Spleen (tissue), 11 donors: ENCODE results near the gene NRXN3. TPM values are rescaled to one million over a fixed set of nuclear protein-coding genes. Genes with fewer than 3 reads are reported as not detected.

Source experiments
- DNase-seq: peaks from one replicate; pipeline ENCODE4 v3.0.0-alpha.2; 2020
- H3K27ac ChIP-seq, 8 donors: fragments of 200-600 bp; sonication (generic) in 7 of 8; 1 replicate in 4 of 8; 2 replicates in 4 of 8; pipeline versions ENCODE4 v1.5.0 to v1.8.0; 2016 to 2021; ENCODE audit warnings: inconsistent platforms in 4 of 8, mild to moderate bottlenecking in 4 of 8, moderate library complexity in 1 of 8
- H3K27me3 ChIP-seq, 7 donors: fragments of 200-600 bp; sonication (generic) in 6 of 7; replicated peaks in 1 of 7; 1 replicate in 4 of 7; 2 replicates in 3 of 7; pipeline versions ENCODE4 v1.5.0 to v1.8.0; 2016 to 2021; ENCODE audit warnings: inconsistent platforms in 3 of 7, mild to moderate bottlenecking in 1 of 7
- H3K36me3 ChIP-seq, 6 donors: fragments of 200-600 bp; sonication (generic) in 5 of 6; 1 replicate in 4 of 6; 2 replicates in 2 of 6; pipeline versions ENCODE4 v1.5.0 to v1.8.0; 2016 to 2021; ENCODE audit warnings: inconsistent platforms in 2 of 6
- H3K4me1 ChIP-seq, 6 donors: fragments of 200-600 bp; sonication (generic) in 5 of 6; 1 replicate in 3 of 6; 2 replicates in 3 of 6; pipeline versions ENCODE4 v1.5.0 to v1.8.0; 2016 to 2021; ENCODE audit warnings: inconsistent platforms in 3 of 6
- H3K4me3 ChIP-seq, 8 donors: fragments of 200-600 bp; sonication (generic) in 7 of 8; 1 replicate in 4 of 8; 2 replicates in 4 of 8; pipeline versions ENCODE4 v1.5.0 to v1.8.0; 2016 to 2021; ENCODE audit warnings: inconsistent platforms in 4 of 8, mild to moderate bottlenecking in 4 of 8, moderate library complexity in 2 of 8
- H3K9me3 ChIP-seq, 8 donors: fragments of 200-600 bp; sonication (generic) in 7 of 8; 1 replicate in 4 of 8; 2 replicates in 4 of 8; pipeline versions ENCODE4 v1.5.0 to v1.8.0; 2016 to 2021; ENCODE audit warnings: inconsistent platforms in 4 of 8
- POLR2A ChIP-seq, 3 donors: fragments of 450-650 bp; IDR thresholded peaks; one replicate each; pipeline ENCODE4 v1.5.1; 2017; ENCODE audit warnings: antibody characterized with exemption in 3 of 3, mild to moderate bottlenecking in 1 of 3
- POLR2AphosphoS5 ChIP-seq, 3 donors: sonication (generic); formaldehyde crosslinking; IDR thresholded peaks; one replicate each; pipeline ENCODE4 v1.5.1; 2017; ENCODE audit warnings: antibody characterized with exemption in 3 of 3
- whole genome bisulfite sequencing, 5 donors: extraction: QIAGEN DNeasy Blood & Tissue Kit in 3 of 5; methylation state at CpG; one replicate each; pipeline versions ENCODE4 v1.1.5 to v1.1.7; 2013 to 2018; 5-methylcytosine and 5-hydroxymethylcytosine counted together
- intact Hi-C: fragments of 100-400 bp; cut with DNase I; formaldehyde crosslinking; loops from one replicate; pipeline ENCODE4 v1.15.0; 2023; ENCODE audit warnings: low total_unique reads
- polyA plus RNA-seq, 3 donors: library from polyadenylated mRNA; stranded (reverse); fragments of 200-250 nt; gene quantifications; one replicate each; pipeline ENCODE4 v1.2.1, GENCODE V29; 2013
- total RNA-seq, 7 donors: library from RNA; depleted of rRNA in 3 of 7; stranded (reverse); fragments of >200 nt in 3 of 7; fragmentation: NEBNext Ultra II Directional in 4 of 7; extraction: Animal tissue kit (Norgen Biotek cat#: 25700) in 4 of 7; gene quantifications; one replicate each; pipeline versions ENCODE4 v1.1.0 to v1.2.1, GENCODE V29; 2016 to 2021
- TF ChIP-seq, protein P1 (sequence below), 11 experiments: fragments of 200-600 bp in 7 of 11; fragments of 450-650 bp in 4 of 11; sonication (generic) in 4 of 11; IDR thresholded peaks in 8 of 11; conservative IDR thresholded peaks in 3 of 11; 1 replicate in 7 of 11; 2 replicates in 4 of 11; pipeline versions ENCODE4 v1.4.0 to v1.8.0; 2016 to 2021; ENCODE audit warnings: antibody characterized with exemption in 11 of 11, inconsistent platforms in 4 of 11, mild to moderate bottlenecking in 1 of 11
- donor health status: healthy with polysubstance abuse.
- donor health status: DM: no; HTN: no; CAD: no; lungs with moderate emphysema.
- donor health status: DM: no; HTN: no; CAD: no.
- donor health status: Bipolar disorder and iron deficiency.
- donor health status: healthy.
- donor health status: DM: no; HTN: no; CAD: no.
- donor health status: DM: yes; HTN: yes; CAD: no.

Gene NRXN3
- total and polyA plus RNA-seq, 10 donors = 0.21 to 11.5 (median 1.6) TPM

DNA sequence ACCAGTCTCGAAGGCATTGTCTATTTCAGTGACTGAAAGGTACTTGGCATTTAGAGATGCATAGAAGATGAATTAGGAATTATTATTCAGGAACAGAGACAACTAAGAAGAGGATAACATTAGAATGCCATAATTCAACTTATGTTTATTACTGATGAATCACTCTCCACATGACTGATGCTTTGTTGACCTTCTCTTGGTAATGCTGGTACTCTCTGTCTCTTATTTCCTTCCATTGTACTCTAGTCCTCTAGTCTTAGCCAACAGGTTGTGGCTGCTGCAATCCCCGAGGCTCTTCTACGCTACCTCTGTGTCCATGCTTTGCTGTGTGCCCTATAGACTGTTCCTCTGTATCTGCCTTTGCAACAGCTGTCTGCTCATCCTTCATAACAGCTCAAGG is 652.9 kb downstream of the NRXN3 start:
- Histone ChIP-seq H3K4me3 (no peak overlapping the region), H3K4me1 (no peaks in the 10 kb centered on the region), H3K27me3 (no peaks in the 10 kb centered on the region), H3K9me3 (no peaks in the 10 kb centered on the region), H3K27ac (no peak overlapping the region), H3K36me3 (no peaks in the 10 kb centered on the region)
- WGBS, 5 donors = 64 to 81% (median 76%) methylated on average over 3 of the region's 3 CpGs
- TF ChIP-seq, protein P1, sequence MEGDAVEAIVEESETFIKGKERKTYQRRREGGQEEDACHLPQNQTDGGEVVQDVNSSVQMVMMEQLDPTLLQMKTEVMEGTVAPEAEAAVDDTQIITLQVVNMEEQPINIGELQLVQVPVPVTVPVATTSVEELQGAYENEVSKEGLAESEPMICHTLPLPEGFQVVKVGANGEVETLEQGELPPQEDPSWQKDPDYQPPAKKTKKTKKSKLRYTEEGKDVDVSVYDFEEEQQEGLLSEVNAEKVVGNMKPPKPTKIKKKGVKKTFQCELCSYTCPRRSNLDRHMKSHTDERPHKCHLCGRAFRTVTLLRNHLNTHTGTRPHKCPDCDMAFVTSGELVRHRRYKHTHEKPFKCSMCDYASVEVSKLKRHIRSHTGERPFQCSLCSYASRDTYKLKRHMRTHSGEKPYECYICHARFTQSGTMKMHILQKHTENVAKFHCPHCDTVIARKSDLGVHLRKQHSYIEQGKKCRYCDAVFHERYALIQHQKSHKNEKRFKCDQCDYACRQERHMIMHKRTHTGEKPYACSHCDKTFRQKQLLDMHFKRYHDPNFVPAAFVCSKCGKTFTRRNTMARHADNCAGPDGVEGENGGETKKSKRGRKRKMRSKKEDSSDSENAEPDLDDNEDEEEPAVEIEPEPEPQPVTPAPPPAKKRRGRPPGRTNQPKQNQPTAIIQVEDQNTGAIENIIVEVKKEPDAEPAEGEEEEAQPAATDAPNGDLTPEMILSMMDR (IDR thresholded peaks at IDR 0.05 in 8 of 11, conservative IDR thresholded peaks at IDR 0.05 in 3 of 11) = no peak
- TF ChIP-seq POLR2AphosphoS5 (IDR thresholded peaks at IDR 0.05) (no peak), POLR2A (IDR thresholded peaks at IDR 0.05) (no peak)
- DNase-seq = no peak
- intact Hi-C loops = no loop called here

DNA sequence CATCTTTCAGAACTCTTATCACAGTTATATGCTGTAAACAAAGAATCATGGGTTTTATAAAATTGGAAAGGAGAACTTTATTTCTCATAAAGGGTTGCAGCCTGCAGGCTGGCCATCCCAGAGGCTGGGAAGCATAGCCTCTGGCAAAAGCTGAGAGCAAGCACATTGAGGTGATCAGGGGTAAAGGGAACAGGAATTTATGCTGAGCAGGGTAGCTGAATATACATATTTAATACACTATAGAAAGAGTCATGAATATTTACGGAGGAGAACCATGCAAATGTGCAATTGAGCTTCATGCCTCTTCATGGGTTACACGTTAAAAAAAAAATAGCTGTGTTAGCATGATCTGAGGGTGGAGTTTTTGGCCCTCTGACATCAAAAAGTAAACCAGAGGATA is 653.3 kb downstream of the NRXN3 start:
- Histone ChIP-seq H3K4me1 (no peaks in the 10 kb centered on the region), H3K27ac (no peak overlapping the region), H3K9me3 (no peaks in the 10 kb centered on the region), H3K36me3 (no peaks in the 10 kb centered on the region), H3K4me3 (no peak overlapping the region), H3K27me3 (no peaks in the 10 kb centered on the region)
- intact Hi-C loops = no loop called here
- DNase-seq = no peak
- TF ChIP-seq, protein P1 (IDR thresholded peaks at IDR 0.05 in 8 of 11, conservative IDR thresholded peaks at IDR 0.05 in 3 of 11) = no peak
- TF ChIP-seq POLR2AphosphoS5 (IDR thresholded peaks at IDR 0.05) (no peak), POLR2A (IDR thresholded peaks at IDR 0.05) (no peak)
- WGBS, 5 donors = 73 to 83% (median 78%) methylated on average over 2 of the region's 2 CpGs

DNA sequence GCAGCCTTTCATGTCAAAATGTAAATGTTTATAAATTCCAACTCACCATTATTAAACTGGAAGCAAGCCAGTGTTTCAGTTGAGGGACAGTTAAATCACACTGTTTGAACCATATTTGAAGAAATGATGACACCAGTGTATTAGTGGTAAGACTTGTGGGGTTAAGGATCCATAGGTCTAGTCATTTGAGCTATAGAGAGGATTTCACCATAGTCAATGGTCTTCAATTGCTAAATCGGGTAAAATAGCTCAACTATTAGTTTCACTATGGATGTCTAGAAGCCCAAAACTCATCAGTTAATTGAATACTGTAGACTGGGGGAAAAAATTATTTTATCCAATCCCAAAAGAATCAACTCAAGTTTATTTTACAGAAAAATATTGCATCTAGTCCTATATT is 659.1 kb downstream of the NRXN3 start:
- 81 to 94% (median 88%) methylated on average over 1 of the region's 1 CpG for WGBS, 5 donors
- Histone ChIP-seq H3K27ac (no peak overlapping the region), H3K4me3 (no peak overlapping the region), H3K36me3 (no peaks in the 10 kb centered on the region), H3K9me3 (no peaks in the 10 kb centered on the region), H3K4me1 (no peaks in the 10 kb centered on the region), H3K27me3 (no peaks in the 10 kb centered on the region)
- no peak for DNase-seq
- TF ChIP-seq, protein P1 (IDR thresholded peaks at IDR 0.05 in 8 of 11, conservative IDR thresholded peaks at IDR 0.05 in 3 of 11) = no peak
- TF ChIP-seq POLR2AphosphoS5 (IDR thresholded peaks at IDR 0.05) = no peak
- intact Hi-C loops = no loop called here

DNA sequence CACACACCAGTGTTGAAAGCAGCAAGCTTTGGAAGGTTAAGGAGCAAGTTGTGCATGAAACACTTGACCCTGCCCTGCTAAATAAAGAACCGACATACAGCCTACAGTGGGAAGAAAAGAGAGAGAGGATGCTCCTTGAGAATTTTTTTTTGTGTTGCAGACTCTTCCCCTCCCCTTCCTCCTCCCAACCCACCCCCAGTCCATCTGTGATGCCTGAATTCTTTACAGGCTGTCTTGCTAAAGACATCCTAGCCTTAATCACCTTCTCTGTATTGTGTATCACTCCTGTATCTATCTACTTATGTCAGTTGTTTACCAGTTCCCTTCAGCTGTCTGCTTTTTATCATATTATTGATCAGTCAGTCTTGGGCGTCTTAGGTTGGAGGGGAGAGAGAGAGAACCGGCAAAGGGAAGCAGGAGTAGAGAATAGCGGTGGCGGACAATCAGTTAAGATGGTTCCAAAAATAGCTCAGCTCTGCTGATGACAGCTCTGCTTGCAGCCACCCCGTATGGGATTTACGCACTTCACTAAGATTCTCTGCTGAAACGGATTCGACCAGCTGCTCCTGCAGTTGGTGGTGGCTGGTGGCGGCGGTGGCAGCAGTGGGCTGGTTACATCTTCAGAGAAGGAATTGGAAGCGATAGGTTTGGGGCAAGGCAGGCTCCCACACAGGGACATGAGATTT is 664.7 kb downstream of the NRXN3 start:
- no peaks in the 10 kb centered on the region for H3K36me3 ChIP-seq
- DNase-seq = no peak
- no peaks in the 10 kb centered on the region for H3K9me3 ChIP-seq
- no peak overlapping the region for H3K27ac ChIP-seq
- TF ChIP-seq, protein P1 (IDR thresholded peaks at IDR 0.05 in 8 of 11, conservative IDR thresholded peaks at IDR 0.05 in 3 of 11) = no peak
- TF ChIP-seq POLR2AphosphoS5 (IDR thresholded peaks at IDR 0.05) (no peak), POLR2A (IDR thresholded peaks at IDR 0.05) (no peak)
- peaks cover 0 to 4% (median 0%) of the 10 kb centered on the region in 7 donors for H3K27me3 ChIP-seq
- H3K4me3 ChIP-seq = no peak overlapping the region
- WGBS, 5 donors = 32 to 60% (median 52%) methylated on average over 12 of the region's 12 CpGs
- H3K4me1 ChIP-seq = no peaks in the 10 kb centered on the region
- intact Hi-C loops = no loop called here
